ENCODE results near the gene AADAT. TPM values are rescaled to one million over a fixed set of nuclear protein-coding genes. Genes with fewer than 3 reads are reported as not detected.
A peak's percentile ranks its signal among the peaks of the same experiment; 100 is the strongest.
"Not testable (repeated sequence)": the region's sequence is repeated elsewhere in the genome, so short reads cannot be mapped to it uniquely, and the experiment has no call there.

The AADAT gene
- total and polyA plus RNA-seq, 2 donors from 2014 or later, result 2.6 to 4.6 TPM

DNA sequence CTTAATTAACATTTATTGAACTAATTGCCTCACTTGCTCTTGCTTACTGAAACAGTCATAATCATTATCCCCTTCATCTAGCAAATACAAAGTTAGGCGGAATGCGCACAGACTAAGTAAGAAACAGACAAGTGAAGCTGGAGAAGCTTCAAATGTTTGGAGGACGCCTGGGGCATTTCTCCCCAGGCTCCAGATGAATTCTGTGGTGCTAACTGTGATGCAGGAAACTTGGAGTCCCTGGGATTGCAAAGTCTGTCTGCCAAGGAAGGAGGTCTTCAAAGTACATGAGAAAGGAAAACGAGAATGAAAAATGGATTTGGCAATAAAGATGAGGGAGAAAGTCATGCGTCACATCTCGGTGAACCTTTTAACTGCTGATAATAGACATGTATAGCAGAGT, 40.0 kb downstream of the AADAT start:
- Histone ChIP-seq H3K27me3 (ENCODE audit: control insufficient read depth, insufficient read depth, low read length) (no peaks in the 10 kb centered on the region), H3K4me1 (ENCODE audit: control insufficient read depth in 2 of 3, insufficient read depth in 2 of 3, low read depth in 1 of 3, low read length in 3 of 3) (no peaks in the 10 kb centered on the region), H3K36me3 (ENCODE audit: control insufficient read depth in 2 of 3, insufficient read depth in 3 of 3, low read length in 3 of 3) (no peaks in the 10 kb centered on the region), H3K9me3 (ENCODE audit: control insufficient read depth in 2 of 3, insufficient read depth in 1 of 3, low read length in 3 of 3) (no peaks in the 10 kb centered on the region), H3K27ac (ENCODE audit: low read depth in 2 of 2, low read length in 2 of 2) (no peak overlapping the region), H3K4me3 (ENCODE audit: low read length in 3 of 3) (no peak overlapping the region), H3K9ac (ENCODE audit: low read length in 3 of 3) (no peak overlapping the region)
- TF ChIP-seq, protein P1, sequence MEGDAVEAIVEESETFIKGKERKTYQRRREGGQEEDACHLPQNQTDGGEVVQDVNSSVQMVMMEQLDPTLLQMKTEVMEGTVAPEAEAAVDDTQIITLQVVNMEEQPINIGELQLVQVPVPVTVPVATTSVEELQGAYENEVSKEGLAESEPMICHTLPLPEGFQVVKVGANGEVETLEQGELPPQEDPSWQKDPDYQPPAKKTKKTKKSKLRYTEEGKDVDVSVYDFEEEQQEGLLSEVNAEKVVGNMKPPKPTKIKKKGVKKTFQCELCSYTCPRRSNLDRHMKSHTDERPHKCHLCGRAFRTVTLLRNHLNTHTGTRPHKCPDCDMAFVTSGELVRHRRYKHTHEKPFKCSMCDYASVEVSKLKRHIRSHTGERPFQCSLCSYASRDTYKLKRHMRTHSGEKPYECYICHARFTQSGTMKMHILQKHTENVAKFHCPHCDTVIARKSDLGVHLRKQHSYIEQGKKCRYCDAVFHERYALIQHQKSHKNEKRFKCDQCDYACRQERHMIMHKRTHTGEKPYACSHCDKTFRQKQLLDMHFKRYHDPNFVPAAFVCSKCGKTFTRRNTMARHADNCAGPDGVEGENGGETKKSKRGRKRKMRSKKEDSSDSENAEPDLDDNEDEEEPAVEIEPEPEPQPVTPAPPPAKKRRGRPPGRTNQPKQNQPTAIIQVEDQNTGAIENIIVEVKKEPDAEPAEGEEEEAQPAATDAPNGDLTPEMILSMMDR (IDR thresholded peaks at IDR 0.05; ENCODE audit: borderline replicate concordance, extremely low read depth, insufficient read depth), result no peak
- intact Hi-C loops (cut with DNase I), result no loop called here
- no peak for FAIRE-seq
- no peak for DNase-seq

DNA sequence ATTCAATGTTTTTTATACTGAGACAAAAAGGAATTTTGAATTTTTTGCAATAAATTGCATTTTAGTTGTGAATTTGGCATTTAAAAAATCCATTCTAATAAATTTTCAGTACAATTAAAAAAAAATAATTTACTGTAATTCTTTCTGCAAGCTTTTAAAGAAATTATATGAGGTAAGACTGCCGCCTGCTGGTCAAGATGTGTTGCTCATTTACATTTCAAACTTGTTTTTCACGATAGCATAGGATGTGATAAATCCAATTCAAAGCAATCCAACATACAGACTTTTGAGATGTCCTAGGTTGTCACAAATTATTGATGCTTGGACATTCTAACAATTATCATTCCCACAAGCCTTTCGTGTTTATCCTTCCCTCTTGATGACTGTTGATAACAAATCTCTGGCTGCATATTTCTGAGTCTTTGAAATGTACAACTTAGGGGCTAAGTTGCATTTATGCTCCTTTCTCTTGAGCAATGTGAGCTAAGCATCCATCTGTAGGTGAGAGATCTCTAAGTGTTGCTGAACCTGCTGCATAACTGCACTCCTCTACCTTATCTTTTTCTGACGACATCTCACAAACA, 41.9 kb downstream of the AADAT start:
- Histone ChIP-seq H3K27ac (ENCODE audit: low read depth in 2 of 2, low read length in 2 of 2) (no peak overlapping the region), H3K9me3 (ENCODE audit: control insufficient read depth in 2 of 3, insufficient read depth in 1 of 3, low read length in 3 of 3) (no peaks in the 10 kb centered on the region), H3K4me1 (ENCODE audit: control insufficient read depth in 2 of 3, insufficient read depth in 2 of 3, low read depth in 1 of 3, low read length in 3 of 3) (no peaks in the 10 kb centered on the region), H3K4me3 (ENCODE audit: low read length in 3 of 3) (no peak overlapping the region), H3K27me3 (ENCODE audit: control insufficient read depth, insufficient read depth, low read length) (no peaks in the 10 kb centered on the region), H3K9ac (ENCODE audit: low read length in 3 of 3) (no peak overlapping the region), H3K36me3 (ENCODE audit: control insufficient read depth in 2 of 3, insufficient read depth in 3 of 3, low read length in 3 of 3) (no peaks in the 10 kb centered on the region)
- TF ChIP-seq, protein P1 (IDR thresholded peaks at IDR 0.05; ENCODE audit: borderline replicate concordance, extremely low read depth, insufficient read depth), result peak; percentile 78
- FAIRE-seq, result peak; percentile 98
- intact Hi-C loops (cut with DNase I), result no loop called here
- peak in 4 of 5 donors; percentile 49 to 87 (median 69) for DNase-seq

DNA sequence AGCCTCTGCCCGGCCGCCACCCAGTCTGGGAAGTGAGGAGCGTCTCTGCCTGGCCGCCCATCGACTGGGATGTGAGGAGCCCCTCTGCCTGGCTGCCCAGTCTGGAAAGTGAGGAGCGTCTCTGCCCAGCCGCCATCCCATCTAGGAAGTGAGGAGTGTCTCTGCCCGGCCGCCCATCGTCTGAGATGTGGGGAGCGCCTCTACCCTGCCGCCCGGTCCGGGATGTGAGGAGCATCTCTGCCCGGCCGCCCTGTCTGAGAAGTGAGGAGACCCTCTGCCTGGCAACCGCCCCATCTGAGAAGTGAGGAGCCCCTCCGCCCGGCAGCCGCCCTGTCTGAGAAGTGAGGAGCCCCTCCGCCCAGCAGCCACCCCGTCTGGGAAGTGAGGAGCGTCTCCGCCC, 43.6 kb downstream of the AADAT start:
- intact Hi-C loops (cut with DNase I); H3K9ac ChIP-seq (ENCODE audit: low read length in 3 of 3); DNase-seq: not testable (repeated sequence)

GRCh38 chr4:170040031-170040680, 49.6 kb downstream of the AADAT start:
- no peak for DNase-seq
- Histone ChIP-seq H3K27me3 (ENCODE audit: control insufficient read depth, insufficient read depth, low read length) (no peaks in the 10 kb centered on the region), H3K27ac (ENCODE audit: low read depth in 2 of 2, low read length in 2 of 2) (no peak overlapping the region), H3K9ac (ENCODE audit: low read length in 3 of 3) (no peak overlapping the region), H3K4me3 (ENCODE audit: low read length in 3 of 3) (no peak overlapping the region), H3K36me3 (ENCODE audit: control insufficient read depth in 2 of 3, insufficient read depth in 3 of 3, low read length in 3 of 3) (no peaks in the 10 kb centered on the region), H3K9me3 (ENCODE audit: control insufficient read depth in 2 of 3, insufficient read depth in 1 of 3, low read length in 3 of 3) (no peaks in the 10 kb centered on the region), H3K4me1 (ENCODE audit: control insufficient read depth in 2 of 3, insufficient read depth in 2 of 3, low read depth in 1 of 3, low read length in 3 of 3) (no peaks in the 10 kb centered on the region)
- TF ChIP-seq, protein P1 (IDR thresholded peaks at IDR 0.05; ENCODE audit: borderline replicate concordance, extremely low read depth, insufficient read depth), result no peak
- intact Hi-C loops (cut with DNase I), result loop anchor here (5.0 kb wide), 1 partner anchor 228 kb away; no protein-coding TSS in a partner anchor
- no peak for FAIRE-seq

More for the DNA sequence above, 43.6 kb downstream of the AADAT start:
- H3K4me3 ChIP-seq (ENCODE audit: low read length in 3 of 3); H3K9me3 ChIP-seq (ENCODE audit: control insufficient read depth in 2 of 3, insufficient read depth in 1 of 3, low read length in 3 of 3); H3K4me1 ChIP-seq (ENCODE audit: control insufficient read depth in 2 of 3, insufficient read depth in 2 of 3, low read depth in 1 of 3, low read length in 3 of 3); H3K27me3 ChIP-seq (ENCODE audit: control insufficient read depth, insufficient read depth, low read length); H3K27ac ChIP-seq (ENCODE audit: low read depth in 2 of 2, low read length in 2 of 2); H3K36me3 ChIP-seq (ENCODE audit: control insufficient read depth in 2 of 3, insufficient read depth in 3 of 3, low read length in 3 of 3); FAIRE-seq: not testable (repeated sequence)
